COLO668 (cell line): ENCODE results near the gene TMPRSS11F.

Experiments
- DNase-seq: peaks from one replicate; lab custom pipeline; 2025; ENCODE audit not compliant: unreplicated experiment; lab: John Stamatoyannopoulos, UW

The TMPRSS11F gene

GRCh38 chr4:68077737-68078136, 51.9 kb downstream of the TMPRSS11F start:
- DNase-seq: no peak

- DNase-seq: no peak
Observed at GRCh38 chr4:68077301-68077700, 52.4 kb downstream of the TMPRSS11F start.

GRCh38 chr4:68076194-68076593, 53.5 kb downstream of the TMPRSS11F start:
- no peak for DNase-seq

- no peak for DNase-seq
Observed at GRCh38 chr4:68074397-68074796, 55.3 kb downstream of the TMPRSS11F start.

GRCh38 chr4:68070302-68070701, 59.4 kb downstream of the TMPRSS11F start:
- no peak for DNase-seq

- no peak for DNase-seq
Observed at GRCh38 chr4:68062501-68062900, 67.2 kb downstream of the TMPRSS11F start.

- DNase-seq: no peak
Observed at GRCh38 chr4:68038272-68038671, 91.4 kb downstream of the TMPRSS11F start.

- DNase-seq: no peak
Observed at GRCh38 chr4:68021185-68021584, 108.5 kb downstream of the TMPRSS11F start.

- no peak for DNase-seq
Observed at GRCh38 chr4:68011684-68012083, 118.0 kb downstream of the TMPRSS11F start.
